ENCODE data around the gene POLR3C.
"Not testable (repeated sequence)": the region's sequence is repeated elsewhere in the genome, so short reads cannot be mapped to it uniquely, and the experiment has no call there.

Gene POLR3C, protein sequence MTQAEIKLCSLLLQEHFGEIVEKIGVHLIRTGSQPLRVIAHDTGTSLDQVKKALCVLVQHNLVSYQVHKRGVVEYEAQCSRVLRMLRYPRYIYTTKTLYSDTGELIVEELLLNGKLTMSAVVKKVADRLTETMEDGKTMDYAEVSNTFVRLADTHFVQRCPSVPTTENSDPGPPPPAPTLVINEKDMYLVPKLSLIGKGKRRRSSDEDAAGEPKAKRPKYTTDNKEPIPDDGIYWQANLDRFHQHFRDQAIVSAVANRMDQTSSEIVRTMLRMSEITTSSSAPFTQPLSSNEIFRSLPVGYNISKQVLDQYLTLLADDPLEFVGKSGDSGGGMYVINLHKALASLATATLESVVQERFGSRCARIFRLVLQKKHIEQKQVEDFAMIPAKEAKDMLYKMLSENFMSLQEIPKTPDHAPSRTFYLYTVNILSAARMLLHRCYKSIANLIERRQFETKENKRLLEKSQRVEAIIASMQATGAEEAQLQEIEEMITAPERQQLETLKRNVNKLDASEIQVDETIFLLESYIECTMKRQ

GRCh38 chr1:145823565-145824498, at the start of gene POLR3C, which contains the start of gene RNF115:
Gene POLR3C (plus strand): TSS chr1:145824200. CDS start chr1:145825777, 1,577 bp downstream.
Gene RNF115 (minus strand): TSS chr1:145824095. CDS start chr1:145823873, 222 bp downstream.
- DNase-seq (ENCODE audit: low spot score) = peak; percentile 91

- no peak for DNase-seq (ENCODE audit: low spot score)
Measured at GRCh38 chr1:145777357-145778145, 46.4 kb upstream of the POLR3C start.

- no peak for DNase-seq (ENCODE audit: low spot score)
Measured at GRCh38 chr1:145778146-145778540, 45.9 kb upstream of the POLR3C start.

DNA sequence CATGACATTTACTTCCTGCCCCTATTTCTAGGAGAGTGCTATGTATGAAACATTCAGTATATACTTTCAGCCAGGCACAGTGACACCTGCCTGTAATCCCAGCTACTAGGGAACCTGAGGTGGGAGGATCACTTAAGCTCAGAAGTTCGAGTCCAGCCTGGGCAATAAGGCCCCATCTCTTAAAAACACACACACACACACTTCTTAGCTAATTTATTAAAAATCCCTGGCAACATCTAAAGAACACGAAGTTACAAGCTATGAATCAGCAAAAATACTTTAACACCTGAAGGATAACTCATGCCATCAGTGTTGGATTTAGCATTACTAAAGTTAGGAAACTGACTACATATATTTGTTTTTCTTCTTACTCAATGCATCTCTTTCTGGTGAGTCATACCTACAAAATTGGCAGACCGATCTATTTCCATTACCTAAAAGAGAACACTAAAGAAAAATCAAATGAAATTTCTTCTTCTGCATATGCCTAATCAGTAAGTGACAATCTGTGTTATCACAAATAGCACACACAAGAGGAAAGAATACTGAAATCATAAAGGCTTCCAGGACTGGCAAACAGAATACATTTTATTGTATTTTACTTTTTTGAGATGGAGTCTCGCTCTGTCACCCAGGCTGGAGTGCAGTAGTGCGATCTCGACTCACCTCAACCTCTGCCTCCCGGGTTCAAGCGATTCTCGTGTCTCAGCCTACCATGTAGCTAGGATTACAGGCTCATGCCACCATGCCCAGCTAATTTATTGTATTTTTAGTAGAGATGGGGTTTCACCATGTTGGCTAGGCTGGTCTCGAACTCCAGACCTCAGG, 41.5 kb upstream of the POLR3C start:
- DNase-seq (ENCODE audit: low spot score) = peak; percentile 60

DNA sequence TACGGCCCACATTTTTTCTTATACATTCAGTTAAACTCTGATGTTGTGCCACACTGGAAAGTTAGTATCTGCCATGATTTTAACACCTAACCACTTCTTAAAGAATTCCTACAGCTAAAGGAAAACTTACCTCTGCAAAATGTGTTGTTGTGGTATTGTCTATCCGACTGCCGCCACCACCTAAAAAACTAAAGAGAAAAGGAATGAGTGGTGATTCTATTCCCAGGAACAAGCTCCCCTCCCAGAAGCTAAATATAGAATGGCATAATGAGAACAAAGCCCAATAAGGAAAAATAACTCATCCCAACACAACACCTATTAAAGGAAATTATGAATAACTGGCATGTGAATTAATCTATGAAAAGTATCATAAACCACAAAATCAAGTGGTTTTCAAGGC, 39.6 kb upstream of the POLR3C start:
- DNase-seq (ENCODE audit: low spot score) = no peak

GRCh38 chr1:145785547-145785946, 38.5 kb upstream of the POLR3C start:
- DNase-seq (ENCODE audit: low spot score) = no peak

DNA sequence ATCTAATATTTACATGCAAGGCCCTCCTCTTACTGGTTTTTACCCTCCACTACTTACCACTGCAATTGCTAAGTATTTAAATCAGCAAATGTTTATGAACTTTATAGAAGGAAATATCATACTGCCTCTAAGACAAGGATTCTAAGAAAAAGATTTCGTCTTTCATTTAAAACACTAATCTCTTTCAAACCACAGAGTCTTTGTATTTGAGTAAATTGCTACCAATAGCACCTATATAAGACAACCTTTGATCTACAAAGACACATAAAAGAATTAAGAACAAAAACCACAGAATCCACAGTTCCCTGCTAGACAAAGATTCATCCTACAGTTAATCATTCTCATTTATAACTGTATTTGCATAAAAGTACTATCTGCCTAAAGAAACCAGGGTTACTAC, 37.7 kb upstream of the POLR3C start:
- no peak for DNase-seq (ENCODE audit: low spot score)

GRCh38 chr1:145788580-145788979, 35.4 kb upstream of the POLR3C start:
- DNase-seq (ENCODE audit: low spot score) = no peak

DNA sequence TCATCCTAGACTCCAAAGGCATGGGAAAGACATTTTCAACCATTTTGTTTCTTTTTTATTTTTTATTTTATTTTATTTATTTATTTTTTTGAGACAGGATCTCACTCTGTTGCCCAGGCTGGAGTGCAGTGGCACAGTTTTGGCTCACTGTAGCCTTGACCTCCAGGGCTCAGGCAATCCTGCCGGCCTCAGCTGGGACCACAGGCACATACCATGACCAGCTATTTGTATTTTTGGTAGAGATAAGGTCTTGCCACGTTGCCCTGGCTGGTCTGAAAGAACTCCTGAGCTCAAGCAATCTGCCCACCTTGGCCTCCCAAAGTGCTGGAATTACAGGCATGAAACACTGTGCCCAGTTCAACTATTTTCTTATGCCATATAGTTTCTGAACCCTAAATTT, 32.1 kb upstream of the POLR3C start:
- DNase-seq (ENCODE audit: low spot score) = not testable (repeated sequence)

DNA sequence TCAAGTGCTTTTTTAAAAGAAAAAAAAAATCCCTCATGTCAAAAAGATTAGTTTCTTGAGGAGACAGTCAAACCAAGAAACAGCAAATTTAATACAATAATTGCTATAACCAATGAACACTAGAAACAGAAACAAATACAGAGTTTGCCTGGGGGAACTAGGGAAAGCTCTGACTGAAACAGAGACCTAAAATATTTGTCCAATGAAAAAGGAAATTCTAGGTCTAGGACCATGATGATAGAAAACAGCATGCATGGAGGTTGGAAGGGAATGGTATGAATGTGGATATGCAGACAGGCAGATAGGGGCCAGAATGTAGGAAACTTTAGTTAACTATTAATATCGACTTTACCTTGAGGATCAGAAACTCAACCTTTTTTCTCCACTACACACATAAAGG, 31.5 kb upstream of the POLR3C start:
- no peak for DNase-seq (ENCODE audit: low spot score)

GRCh38 chr1:145795257-145795881, 28.6 kb upstream of the POLR3C start:
- no peak for DNase-seq (ENCODE audit: low spot score)

DNA sequence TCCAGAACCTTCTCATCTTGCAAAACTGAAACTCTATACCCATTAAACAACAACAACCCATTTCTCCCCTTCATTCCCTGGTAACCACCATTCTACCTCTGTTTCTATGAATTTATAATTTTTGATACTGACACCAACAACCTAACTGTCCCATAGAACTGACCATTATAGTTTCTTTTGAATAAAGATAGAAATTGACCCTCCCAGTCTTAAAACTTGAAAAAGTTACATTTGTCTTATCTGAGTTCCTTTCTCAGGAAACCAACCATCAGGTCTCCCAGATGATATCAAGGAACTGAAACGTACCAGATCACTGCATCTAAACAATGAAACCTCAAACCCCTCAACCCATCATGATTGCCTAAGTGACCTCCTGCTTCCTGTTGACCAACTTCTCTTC, 27.2 kb upstream of the POLR3C start:
- DNase-seq (ENCODE audit: low spot score) = no peak

DNA sequence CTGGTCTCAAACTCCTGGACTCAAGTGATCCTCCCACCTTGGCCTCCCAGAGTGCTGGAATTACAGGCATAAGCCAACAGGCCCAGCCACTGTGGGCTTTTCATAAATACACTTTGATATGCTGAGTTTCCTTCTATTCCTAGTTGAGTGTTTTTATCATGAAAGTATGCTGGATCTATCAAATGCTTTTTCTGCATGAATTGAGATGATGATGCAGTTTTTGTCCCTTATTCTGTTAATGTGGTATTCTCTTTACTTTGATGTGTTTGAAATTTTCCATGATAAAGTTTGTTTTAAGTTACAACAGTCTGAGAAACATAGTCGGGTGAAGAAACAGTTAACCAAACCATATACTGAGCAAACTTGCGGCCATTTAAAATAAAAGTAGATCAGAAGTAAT, 24.2 kb upstream of the POLR3C start:
- no peak for DNase-seq (ENCODE audit: low spot score)

DNA sequence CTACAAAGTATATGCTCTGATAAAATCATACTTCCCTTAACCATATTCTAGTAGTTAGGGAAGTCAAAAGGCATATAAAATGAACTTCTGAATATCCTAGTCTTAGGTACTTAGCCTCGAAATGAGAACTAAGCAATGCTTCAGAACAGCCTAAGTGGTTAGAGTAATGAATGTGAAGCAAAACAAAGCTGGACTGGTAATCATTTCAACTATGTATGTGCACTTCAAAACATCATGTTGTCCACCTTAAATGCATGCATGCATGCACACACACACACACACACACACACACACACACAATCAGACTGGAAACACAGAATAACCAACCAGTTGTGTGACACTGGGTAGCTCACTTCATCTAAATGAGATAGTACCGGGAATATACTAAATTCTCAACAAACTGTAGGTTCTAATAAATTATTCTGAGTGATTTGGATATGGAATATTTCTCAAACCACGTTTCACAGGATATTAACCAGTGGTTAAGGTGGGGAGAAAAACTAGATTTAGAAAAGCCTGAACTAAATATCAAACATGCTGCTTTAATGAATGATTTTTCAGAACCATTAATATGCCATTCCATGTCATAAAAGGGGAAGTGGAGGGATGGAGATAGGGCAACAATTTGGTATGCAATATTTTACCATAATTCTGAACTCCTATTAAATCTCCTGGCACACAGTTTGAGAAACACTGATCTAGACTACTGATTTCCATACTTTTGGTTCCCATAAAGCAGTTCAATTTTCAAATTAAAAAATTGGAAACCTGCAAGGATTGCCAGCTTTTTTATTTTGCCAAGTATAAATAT, 19.6 kb upstream of the POLR3C start:
- DNase-seq (ENCODE audit: low spot score) = no peak

GRCh38 chr1:145805057-145805456, 18.9 kb upstream of the POLR3C start:
- DNase-seq (ENCODE audit: low spot score) = no peak

GRCh38 chr1:145806408-145806807, 17.6 kb upstream of the POLR3C start:
- DNase-seq (ENCODE audit: low spot score) = no peak

DNA sequence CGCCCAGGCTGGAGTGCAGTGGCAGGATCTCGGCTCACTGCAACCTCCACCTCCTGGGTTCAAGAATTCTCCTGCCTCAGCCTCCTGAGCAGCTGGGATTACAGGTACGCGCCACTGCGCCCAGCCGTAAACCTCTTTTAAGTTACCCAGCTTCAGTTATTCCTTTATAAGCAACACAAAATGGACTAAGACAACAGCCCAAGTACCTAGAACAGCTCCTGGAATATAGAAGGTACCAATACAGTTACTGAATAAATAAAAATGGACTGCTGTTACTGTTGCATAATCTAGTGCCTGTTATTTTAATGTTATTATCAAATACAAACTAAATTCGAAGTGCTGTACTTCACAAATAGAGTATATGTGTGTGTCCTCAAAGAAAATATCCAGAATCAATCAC, 17.2 kb upstream of the POLR3C start:
- DNase-seq (ENCODE audit: low spot score) = no peak

- DNase-seq (ENCODE audit: low spot score) = not testable (repeated sequence)
Measured at GRCh38 chr1:145812977-145813810, 10.8 kb upstream of the POLR3C start.

DNA sequence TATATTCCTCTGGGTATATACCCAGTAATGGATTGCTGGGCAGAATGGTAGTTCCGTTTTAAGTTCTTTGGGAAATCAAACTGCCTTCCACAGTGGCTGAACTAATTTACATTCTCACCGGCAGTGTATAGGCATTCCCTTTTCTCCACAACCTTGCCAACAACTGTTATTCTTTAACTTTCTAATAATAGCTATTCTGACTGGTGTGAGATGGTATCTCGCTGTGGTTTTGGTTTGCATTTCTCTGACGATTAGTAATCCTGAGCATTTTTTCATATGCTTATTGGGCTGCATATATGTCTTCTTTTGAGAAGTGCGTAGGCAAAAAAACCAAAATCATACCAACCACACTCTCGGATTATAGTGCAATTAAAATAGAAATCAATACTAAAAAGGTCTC, 5.9 kb upstream of the POLR3C start:
- DNase-seq (ENCODE audit: low spot score) = not testable (repeated sequence)

Data from AG08396 (cell line).